ENCODE measurements around the gene TNK1.
"Not testable (repeated sequence)": the region's sequence is repeated elsewhere in the genome, so short reads cannot be mapped to it uniquely, and the experiment has no call there.

The TNK1 gene

DNA sequence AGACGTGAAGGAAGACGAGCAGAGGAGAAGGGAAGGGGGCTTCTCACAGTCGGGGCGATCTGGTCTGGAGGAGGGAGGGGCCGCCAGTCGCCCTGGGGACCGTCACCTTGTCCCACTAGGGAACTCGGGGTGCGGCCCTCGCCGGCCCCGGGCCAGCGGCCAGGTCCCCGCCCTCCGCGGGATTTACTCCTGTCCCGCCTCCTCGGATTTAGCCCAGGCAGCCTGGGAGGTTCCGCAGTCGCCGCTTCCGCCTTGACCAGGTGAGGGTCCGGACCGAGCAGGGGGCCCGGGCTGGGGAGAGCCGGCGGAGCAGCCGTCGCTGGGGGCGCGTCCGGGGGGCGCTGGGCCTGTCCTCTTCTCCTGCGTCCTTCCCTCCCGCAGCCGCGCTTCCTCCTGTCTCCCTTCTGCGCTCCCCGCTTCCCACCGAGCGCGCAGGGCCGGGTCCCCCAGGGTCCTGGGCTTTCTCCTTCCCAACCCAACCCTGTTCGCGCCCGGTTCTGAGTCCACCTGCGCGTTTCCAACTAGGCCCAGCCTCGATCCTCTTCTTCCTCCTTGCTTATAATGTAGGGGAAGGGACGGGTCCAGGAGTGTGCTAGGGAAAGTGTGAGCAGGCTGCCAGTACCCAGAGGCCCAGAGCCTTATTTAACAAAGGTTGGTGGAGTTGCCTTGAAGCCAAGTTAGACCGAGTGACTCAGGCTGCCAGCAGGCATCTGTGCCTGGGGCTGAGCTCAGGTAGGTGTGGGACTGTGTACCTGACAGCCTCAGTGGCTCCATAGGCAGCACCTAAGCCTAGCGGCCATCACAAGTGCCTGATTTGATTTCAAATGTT, at the start of gene TNK1:
TNK1 (plus strand) TSS at position 235 of the 829 bp plus-strand sequence. CDS start 1,838 bp downstream, outside the sequence.
- DNase-seq: no peak

DNA sequence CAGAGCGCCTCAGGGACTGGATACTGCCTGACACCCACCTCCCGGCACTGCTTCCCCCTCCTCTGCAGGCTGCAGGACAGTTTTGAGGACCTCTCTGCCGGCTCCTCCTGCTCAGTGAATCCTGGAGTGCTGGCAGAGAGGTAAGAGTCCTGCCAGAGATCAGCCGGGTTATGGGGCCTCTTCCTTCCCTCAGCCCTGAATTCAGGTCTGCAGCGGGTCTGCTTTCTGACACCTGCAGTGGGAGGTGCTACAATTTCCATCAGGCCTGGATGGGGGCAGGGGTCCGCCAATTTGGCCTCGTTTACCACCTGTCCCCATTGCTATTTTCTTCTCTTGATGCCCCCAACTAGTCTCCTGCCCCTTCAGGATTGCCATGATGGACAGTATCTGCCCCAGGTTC, 48.8 kb upstream of the TNK1 start:
- DNase-seq: no peak

DNA sequence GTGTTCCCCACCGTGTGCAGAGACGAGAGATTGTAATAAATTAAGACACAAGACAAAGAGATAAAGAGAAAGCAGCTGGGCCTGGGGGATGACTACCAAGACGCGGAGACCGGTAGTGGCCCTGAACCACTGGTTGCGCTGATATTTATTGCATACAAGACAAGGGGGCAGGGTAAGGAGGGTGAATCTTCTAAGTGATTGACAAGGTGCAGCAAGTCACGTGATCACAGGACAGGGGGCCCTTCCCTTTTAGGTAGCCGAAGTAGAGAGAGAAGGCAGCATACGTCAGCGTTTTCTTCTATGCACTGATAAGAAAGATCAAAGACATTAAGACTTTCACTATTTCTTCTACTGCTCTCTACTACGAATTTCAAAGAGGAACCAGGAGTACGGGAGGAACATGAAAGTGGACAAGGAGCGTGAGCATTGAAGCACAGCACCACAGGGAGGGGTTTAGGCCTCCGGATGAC, 48.3 kb upstream of the TNK1 start:
- not testable (repeated sequence) for DNase-seq

DNA sequence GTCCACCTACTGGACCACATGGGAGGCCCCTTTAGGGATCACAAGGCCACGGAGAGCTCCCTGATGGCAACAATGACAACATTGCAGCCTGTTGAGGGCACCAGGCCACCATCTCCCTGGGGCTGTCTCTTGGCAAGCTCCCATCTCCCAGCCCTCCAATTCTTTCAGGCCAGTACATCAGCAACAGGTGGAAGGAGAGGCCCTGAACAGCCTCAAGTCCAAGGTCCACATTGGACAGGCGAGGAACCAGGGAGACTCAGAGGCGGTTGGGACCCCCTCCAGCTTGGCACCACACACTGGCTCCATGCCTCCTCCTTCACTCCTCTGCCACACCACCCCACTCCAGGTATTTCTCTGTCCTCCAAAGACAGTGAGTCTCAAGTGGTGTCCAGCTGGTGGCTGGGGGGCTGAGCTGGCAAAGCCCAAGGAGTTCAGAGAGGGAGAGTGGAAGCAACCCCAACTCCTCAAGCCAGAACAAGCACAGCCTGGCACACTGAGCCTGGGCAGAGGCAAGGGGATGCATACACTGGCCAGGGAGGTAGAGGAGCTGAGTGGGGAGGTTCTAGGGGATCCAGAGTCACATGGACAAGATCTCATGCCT, 45.9 kb upstream of the TNK1 start:
- no peak for DNase-seq

DNA sequence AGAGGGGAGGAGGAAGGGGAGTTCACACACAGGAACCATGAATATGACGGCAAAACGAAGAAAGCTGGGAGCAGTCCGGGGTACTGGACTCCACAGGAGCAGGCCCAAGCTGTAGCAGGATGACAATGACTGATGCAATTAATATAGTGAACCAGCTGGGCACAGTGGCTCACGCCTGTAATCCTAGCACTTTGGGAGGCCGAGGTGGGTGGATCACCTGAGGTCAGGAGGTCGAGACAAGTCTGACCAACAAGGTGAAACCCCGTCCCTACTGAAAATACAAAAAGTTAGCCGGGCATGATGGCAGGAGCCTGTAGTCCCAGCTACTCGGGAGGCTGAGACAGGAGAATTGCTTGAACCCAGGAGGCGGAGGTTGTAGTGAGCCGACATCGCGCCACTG, 45.1 kb upstream of the TNK1 start:
- not testable (repeated sequence) for DNase-seq

DNA sequence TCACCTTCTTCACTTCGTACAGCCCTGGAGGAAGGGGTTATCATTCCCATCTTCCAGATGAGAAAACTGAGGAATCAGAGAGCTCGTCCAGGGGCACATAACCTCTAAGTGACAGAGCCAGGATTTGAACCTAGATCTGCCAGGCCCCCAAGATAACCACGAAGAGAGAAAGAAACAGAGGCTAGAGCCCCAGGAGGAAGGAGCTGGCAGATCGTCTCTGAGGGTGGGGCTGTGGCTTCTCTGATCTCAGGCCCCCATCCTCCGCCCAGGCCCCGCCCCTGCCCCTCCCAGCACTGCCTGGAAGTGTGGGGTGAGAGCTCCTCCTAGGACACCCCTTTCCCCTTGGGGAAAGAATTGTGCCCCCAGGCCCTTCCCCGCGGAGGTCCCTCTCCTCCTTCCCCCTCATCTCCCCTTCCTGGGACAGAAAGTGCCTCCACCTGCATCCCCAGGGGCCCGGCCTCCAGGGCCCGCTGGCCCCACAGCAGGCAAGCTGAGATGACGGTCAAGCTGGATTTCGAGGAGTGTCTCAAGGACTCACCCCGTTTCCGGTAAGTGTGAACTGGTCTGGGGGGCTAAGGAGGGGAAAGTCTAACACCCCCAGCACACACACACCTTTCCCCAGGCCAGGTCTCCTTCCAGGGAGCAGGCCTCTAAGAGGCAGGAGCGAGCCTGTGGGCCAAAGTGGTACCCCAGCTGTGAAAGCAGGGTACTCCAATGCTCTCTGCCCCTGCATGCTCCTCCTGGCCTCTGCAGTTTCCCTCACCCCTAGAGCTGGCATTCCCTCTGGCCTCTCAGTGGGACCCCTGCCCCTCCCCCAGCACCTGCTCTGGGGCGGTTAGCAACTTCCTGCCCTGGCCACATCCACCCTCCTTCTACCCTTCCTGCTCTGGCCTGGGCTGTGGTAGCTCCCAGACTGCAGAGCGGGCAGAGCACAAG, 44.4 kb upstream of the TNK1 start, which contains the start of gene ACAP1:
ACAP1 (plus strand) TSS at position 290 of the 936 bp plus-strand sequence; CDS start at position 496, 206 bp downstream.
- no peak for DNase-seq

DNA sequence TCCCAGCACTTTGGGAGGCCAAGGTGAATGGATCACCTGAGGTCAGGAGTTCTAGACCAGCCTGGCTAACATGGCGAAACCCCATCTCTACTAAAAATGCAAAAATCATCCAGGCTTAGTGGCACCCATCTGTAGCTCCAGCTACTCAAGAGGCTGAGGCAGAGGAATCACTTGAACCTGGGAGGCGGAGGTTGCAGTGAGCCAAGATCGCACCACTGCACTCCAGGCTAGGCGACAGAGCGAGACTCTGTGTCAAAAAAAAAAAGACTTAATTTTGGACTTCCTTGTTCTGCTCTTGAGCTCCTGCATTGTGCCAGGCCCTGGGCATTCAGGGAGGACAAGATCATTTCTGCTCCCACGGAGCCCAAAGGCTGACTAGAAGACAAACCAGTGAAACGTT, 43.3 kb upstream of the TNK1 start:
- DNase-seq: not testable (repeated sequence)

DNA sequence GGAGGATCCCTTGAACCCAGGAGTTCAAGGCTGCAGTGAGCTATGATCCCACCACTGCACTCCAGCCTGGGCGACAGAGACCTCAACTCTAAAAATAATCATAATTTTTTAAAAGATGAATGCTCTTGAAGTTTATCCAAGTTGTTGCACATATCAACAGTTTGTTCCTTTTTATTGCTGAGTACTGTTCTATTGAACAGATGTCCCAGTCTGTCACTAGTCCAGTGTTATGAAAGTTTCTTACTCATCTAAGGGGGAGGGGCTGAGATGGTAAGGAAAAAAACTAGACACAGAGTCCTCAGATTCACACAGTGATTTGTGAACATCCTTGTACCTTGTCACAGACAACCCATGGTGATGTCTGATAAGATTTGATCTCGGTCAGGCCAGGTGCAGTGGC, 40.7 kb upstream of the TNK1 start:
- DNase-seq: no peak

DNA sequence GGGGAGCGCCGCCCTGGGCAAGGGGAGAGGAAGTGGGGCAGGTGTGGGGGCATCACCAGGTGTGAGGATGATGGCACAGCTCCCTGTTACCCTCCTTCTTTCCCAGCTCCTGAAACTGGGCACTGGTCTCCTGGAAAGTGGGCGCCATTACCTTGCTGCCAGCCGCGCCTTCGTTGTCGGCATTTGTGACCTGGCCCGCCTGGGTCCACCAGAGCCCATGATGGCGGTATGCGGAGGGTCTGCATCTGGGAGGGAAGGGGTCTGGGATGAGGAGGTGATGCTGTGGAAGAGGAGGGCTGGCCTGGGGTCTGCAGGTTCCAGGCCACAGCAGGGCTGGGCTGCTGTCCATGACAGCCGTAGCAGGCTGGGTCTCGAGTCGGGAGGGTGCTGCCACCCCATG, 39.0 kb upstream of the TNK1 start:
- DNase-seq: no peak

DNA sequence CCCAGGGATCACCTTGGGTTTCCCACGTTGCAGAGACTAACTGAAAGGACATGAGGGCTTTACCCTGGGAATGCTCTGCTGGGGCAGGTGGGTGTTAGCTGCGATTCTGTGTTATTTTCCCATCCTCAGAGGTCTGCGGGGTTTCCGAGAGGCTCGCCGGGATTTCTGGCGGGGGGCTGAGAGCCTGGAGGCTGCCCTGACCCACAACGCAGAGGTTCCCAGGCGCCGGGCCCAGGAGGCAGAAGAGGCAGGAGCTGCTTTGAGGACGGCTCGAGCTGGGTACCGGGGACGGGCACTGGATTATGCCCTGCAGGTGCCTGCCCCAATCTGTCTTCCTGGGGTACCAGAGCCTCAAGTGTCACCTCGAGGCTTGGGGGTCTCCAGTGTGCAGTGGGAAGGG, 37.6 kb upstream of the TNK1 start:
- DNase-seq: no peak

DNA sequence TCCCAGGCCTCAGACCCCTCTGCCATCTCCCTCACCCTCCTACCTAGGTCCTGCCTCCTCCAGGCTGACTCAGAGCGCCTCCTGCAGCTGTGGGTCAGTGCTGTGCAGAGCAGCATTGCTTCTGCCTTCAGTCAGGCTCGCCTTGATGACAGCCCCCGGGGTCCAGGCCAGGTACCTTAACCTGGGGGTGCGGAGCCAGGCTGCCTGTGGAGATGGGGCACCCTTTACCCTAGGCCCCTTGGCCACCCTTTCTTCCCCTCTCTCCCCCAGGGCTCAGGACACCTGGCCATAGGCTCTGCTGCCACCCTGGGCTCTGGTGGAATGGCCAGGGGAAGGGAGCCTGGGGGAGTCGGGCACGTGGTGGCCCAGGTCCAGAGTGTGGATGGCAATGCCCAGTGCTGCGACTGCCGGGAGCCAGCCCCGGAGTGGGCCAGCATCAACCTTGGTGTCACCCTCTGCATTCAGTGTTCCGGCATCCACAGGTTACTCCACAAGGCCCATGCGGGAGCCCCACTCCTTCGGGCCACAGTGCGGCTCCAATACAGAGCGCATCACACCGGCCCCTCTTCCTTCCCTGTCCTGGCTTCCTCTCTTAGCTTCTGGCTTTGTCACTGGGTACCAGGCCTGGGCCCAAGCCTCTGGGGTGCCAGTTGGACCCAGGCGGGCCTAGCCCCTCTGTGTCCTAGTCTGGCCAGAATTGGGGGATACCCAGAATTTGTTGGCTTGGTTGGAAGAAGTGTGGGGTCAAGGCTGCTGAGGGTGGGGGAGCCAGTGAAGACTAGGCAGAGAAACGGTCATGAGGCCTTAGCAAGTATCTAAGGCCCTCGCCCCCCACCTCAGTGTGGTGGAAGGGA, 33.9 kb upstream of the TNK1 start:
- no peak for DNase-seq

DNA sequence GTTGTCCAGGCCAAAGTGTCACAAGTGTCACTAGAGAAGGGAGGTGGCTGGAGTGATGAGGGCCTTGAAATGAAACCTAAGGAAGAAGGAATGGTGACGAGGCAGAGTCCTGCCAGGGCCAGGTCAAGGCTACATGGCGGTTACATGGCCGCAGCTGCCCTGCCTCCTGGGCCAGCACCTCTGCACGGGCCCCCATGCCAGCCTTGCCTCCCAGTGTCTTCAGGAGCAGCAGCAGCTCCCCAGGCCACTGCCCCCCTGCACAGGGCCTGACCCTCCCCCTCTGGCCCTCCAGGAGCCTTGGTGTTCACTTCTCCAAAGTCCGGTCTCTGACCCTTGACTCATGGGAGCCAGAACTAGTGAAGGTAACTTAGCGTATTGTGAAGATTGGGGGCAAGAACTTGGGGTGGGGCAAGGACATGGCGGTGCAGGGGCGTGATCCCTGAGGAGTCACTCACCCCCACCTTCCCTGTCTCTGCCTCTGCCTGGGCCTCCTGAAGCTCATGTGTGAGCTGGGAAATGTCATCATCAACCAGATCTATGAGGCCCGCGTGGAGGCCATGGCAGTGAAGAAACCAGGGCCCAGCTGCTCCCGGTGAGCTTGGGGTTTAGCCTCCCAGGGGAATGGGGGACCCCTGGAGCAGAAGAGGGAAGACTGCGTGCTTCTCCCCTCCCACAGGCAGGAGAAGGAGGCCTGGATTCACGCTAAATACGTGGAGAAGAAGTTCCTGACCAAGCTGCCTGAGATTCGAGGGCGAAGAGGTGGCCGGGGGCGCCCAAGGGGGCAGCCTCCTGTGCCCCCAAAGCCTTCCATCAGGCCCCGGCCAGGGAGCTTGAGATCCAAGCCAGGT, 33.0 kb upstream of the TNK1 start:
- DNase-seq: no peak

DNA sequence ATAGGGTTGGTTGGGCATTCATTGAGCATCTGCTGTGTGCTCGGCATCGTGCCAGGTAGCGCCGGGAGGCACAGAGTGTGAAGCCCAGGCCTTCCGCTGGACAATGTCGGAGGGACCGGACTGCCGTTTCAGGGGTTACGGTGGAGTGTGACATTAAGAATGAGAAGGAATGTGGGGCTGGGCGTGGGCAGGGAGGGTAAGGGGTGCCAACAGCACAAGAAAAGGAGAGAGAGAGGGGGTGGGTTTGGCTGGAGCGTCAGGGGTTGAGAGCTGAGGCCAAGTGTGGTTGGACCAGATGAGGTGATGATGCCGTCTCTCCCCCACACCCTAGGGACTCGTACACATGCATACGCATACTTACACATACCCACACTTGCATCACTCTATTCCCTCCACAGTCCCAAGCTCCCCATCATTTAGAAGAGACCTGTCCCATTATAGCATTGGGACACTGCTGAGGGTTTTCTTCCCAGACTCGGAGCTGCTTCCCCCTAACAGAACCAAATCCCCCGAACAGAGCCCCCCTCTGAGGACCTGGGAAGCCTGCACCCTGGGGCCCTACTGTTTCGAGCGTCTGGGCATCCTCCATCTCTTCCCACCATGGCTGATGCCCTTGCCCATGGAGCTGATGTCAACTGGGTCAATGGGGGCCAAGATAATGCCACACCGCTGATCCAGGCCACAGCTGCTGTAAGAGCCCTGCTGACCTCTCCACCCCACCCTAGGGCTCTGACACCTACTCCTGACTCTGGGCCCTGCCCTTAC, 32.2 kb upstream of the TNK1 start:
- no peak for DNase-seq

DNA sequence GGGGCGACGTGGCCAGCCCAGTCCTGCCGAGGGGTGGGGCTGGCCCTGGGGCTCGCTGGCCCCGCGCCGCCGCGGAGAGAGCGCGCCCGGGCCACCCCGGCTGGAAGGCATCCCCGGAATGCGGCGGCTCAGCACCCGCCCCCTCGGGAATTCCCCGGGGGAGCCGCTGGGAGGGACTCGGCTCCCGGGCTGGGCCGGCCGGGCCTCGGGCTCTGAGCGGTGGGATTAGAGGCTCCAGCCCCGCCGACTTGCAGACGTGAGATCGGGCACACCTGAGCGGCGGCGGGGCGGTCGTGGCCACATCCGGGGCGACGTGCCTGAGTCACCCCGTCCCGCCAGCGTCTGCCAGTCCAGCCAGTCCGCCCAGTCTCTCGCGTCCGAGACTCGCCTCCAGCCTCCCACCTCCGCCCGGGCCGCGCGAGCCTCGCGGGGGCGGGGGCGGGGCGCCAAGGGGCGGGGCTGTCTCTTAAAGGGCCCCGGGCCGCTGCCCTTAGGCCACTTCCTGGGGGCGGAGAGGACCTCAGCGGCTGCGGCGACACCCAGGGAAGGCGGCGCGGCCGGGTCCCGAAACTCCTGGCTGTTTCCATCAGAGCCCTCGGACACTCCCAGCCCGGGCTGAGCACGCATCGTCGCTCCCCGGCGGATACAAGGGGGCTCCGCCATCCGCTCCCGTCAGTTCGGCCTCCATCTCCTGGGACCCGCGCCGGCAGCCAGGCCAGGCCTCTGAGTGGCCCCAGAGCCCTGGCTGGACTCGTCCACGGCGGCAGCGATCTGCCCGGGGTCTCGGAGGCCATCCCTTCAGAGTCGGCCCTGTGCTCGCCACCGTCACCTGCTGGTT, 29.0 kb upstream of the TNK1 start, which contains the start of gene KCTD11:
KCTD11 (plus strand) TSS at position 498 of the 838 bp plus-strand sequence.
- DNase-seq: peak; percentile 4 to 20

DNA sequence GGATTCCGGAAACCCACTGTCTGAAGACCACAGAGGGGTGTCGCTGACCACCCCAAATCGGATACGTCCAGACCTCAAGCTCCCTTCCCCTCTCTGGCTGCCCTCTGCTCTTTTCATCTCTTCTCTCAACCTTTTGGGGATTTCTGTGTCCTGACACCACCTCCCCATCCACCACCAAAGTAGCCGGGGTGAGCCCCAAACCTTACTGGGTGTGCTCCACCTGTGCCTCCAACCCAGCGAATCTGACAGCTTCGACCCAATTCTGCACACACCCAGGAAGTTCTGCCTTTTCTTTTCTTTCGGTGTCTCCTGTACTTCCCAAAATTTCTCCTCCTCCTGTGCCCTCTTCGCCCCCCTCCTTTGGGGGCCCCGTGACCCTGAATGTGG, 28.4 kb upstream of the TNK1 start:
- no peak for DNase-seq

DNA sequence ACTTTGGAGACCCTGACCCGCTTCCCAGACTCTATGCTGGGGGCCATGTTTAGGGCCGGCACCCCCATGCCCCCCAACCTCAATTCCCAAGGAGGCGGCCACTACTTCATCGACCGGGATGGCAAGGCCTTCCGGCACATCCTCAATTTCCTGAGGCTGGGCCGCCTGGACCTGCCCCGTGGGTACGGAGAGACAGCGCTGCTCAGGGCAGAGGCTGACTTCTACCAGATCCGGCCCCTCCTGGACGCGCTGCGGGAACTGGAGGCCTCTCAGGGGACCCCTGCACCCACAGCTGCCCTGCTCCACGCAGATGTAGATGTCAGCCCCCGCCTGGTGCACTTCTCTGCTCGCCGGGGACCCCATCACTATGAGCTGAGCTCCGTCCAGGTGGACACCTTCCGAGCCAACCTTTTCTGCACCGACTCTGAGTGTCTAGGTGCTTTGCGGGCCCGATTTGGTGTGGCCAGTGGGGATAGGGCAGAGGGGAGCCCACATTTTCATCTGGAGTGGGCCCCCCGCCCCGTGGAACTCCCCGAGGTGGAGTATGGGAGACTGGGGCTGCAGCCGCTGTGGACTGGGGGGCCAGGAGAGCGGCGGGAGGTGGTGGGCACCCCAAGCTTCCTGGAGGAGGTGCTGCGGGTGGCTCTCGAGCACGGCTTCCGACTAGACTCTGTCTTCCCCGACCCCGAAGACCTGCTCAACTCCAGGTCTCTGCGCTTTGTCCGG, 27.8 kb upstream of the TNK1 start:
- DNase-seq: no peak

DNA sequence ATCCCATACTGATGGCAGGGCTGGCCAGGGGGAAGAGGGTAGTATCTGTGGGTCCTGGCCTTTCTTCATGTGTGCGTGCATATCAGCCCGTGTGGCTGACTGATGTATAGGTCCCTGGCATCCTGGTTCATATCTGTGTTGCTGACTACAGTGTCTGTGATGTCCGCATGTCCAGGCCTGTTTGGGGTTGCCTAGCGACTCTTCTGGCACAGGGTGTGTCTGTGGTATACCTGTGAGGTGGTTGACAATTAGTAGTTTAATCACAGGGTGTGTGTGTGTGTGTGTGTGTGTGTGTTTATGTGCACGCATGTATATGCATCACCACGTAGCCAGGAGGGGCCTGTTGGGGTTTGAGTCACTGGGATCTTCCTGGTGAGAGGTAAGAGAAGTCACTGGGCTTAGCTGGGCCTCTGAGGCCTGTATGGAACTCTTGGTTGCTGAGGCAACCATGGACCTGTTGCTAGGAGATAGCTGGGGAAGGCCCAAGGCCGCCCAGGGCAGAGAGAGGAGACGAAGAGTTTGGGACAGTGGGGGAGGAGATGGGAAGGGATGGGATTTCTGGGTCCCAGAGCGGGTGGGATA, 26.5 kb upstream of the TNK1 start:
- DNase-seq: no peak

DNA sequence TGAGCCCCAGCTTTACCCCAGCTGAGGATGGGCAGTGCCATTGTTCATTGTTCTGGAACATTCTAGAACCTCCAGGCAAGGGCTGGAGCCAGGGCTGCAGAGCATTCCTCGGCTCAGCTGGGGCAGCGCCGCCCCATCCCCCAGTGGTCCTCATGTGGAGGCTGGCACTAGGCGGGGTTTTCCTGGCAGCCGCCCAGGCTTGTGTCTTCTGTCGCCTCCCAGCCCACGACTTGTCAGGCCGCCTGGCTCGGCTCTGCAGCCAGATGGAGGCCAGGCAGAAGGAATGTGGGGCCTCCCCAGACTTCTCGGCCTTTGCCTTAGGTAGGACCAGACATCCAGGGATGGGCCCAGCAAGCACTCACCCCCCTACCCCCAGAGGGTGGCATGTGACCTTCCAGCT, 25.8 kb upstream of the TNK1 start, which contains the start of gene TMEM95:
TMEM95 (plus strand) TSS at position 104 of the 400 bp plus-strand sequence; CDS start at position 153, 49 bp downstream.
- no peak for DNase-seq
